GM23338 (cell line): ENCODE results near the gene STON1.
"Not testable (repeated sequence)": the region's sequence is repeated elsewhere in the genome, so short reads cannot be mapped to it uniquely, and the experiment has no call there.

Source experiments
- CREB1 ChIP-seq: fragments of 250-450 bp; sonication (Bioruptor Pico); IDR thresholded peaks from 2 replicates; pipeline ENCODE4 v1.5.0; 2020; ENCODE audit warnings: low read depth, mild to moderate bottlenecking, moderate library complexity
- CTCF ChIP-seq, 2 experiments: fragments of 200-600 bp in 1 of 2; sonication (generic) in 1 of 2; conservative IDR thresholded peaks; 2 replicates each; pipeline versions ENCODE4 v1.5.1 to v1.6.1; 2016 to 2017; ENCODE audit warnings: antibody characterized with exemption in 2 of 2, low read depth in 2 of 2, mild to moderate bottlenecking in 2 of 2, moderate library complexity in 1 of 2
- ETS1 ChIP-seq: IDR thresholded peaks from 2 replicates; pipeline ENCODE4 v1.6.1; 2016; ENCODE audit warnings: antibody characterized with exemption
- EZH2 ChIP-seq: fragments of 200-600 bp; sonication (generic); IDR thresholded peaks from one replicate; pipeline ENCODE4 v1.8.0; 2017; ENCODE audit warnings: antibody characterized with exemption, mild to moderate bottlenecking, low read depth; ENCODE audit not compliant: unreplicated experiment
- EZH2phosphoT487 ChIP-seq: fragments of 200-600 bp; sonication (generic); IDR thresholded peaks from one replicate; pipeline ENCODE4 v1.8.1; 2018; ENCODE audit warnings: antibody characterized with exemption; ENCODE audit not compliant: unreplicated experiment
- JUNB ChIP-seq: IDR thresholded peaks from one replicate; pipeline ENCODE4 v1.6.1; 2016; ENCODE audit warnings: antibody characterized with exemption; ENCODE audit not compliant: unreplicated experiment
- NANOG ChIP-seq: IDR thresholded peaks from 2 replicates; pipeline ENCODE4 v1.6.1; 2016; ENCODE audit warnings: antibody characterized with exemption, borderline replicate concordance
- POLR2AphosphoS5 ChIP-seq: IDR thresholded peaks from 2 replicates; pipeline ENCODE4 v1.6.1; 2016; ENCODE audit warnings: antibody characterized with exemption, low read depth
- REST ChIP-seq: IDR thresholded peaks from one replicate; pipeline ENCODE4 v1.6.1; 2018; ENCODE audit warnings: antibody characterized with exemption; ENCODE audit not compliant: unreplicated experiment
- STAT1 ChIP-seq: IDR thresholded peaks from one replicate; pipeline ENCODE4 v1.6.1; 2016; ENCODE audit warnings: antibody characterized with exemption; ENCODE audit not compliant: unreplicated experiment
- ZNF114 ChIP-seq: fragments of 250-450 bp; sonication (Bioruptor Pico); IDR thresholded peaks from 2 replicates; pipeline ENCODE4 v1.5.0; 2020; ENCODE audit warnings: mild to moderate bottlenecking, moderate library complexity
- ZNF331 ChIP-seq: fragments of 250-450 bp; sonication (Bioruptor Pico); IDR thresholded peaks from 2 replicates; pipeline ENCODE4 v1.5.0; 2020; ENCODE audit warnings: low read depth, mild to moderate bottlenecking, moderate library complexity

- not testable (repeated sequence) for TF ChIP-seq CTCF (conservative IDR thresholded peaks at IDR 0.05; ENCODE audit: low read depth in 2 of 2); REST; JUNB; EZH2; CREB1 (CRISPR knock-in tag); ETS1; POLR2AphosphoS5; ZNF331; EZH2phosphoT487; NANOG; ZNF114 (CRISPR knock-in tag); STAT1
Observed at GRCh38 chr2:48555071-48555470, 25.1 kb downstream of the STON1 start.
